ENCODE measurements around the gene MRPL41.

DNA sequence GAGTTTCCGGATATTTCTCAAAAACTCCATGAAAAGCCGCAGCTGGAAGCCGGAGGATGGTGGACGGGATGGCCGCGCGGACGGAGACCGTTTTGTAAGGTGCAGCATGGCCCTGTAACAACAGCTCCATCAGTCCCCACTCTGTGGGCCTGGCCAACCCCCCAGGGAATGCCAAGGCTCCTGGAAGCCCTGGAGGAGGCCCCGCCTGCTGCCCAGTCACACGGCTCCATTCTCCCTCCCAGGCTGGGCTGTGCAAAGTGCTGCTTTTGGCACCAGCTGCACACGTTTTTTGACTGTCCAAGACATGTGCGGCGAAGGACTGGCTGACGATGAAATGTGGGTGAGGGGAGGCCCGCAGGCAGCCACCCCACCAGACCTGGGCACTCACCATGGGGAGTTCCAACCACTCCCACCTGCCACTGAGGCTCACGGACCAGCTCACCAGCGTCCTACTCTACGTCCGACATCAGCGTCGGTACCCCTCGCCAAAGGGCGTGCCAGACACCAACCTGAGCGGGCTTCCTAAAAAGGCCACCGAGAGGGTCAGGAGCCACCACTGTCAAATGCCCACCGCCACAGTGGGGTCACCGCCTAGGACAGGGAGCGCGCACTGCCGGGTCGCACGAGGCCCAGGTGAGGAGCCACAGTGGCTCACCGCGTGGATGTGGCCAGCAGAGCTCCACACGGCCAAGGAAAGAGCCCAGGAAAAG lies 28.8 kb upstream of the MRPL41 start:
- TF ChIP-seq EZH2phosphoT487 (IDR thresholded peaks at IDR 0.05; ENCODE audit: insufficient read depth, low read depth) (no peak), EZH2 (IDR thresholded peaks at IDR 0.05; ENCODE audit: insufficient read depth, poor library complexity, severe bottlenecking) (no peak)

Measured in GM23248 (cell line).